ENCODE results near the gene LRMDA. TPM values are rescaled to one million over a fixed set of nuclear protein-coding genes. Genes with fewer than 3 reads are reported as not detected.

LRMDA gene
- polyA plus RNA-seq, 1 donor (not counting 4 experiments of a cell fraction or from before 2014, with no cell fraction given), result not detected

DNA sequence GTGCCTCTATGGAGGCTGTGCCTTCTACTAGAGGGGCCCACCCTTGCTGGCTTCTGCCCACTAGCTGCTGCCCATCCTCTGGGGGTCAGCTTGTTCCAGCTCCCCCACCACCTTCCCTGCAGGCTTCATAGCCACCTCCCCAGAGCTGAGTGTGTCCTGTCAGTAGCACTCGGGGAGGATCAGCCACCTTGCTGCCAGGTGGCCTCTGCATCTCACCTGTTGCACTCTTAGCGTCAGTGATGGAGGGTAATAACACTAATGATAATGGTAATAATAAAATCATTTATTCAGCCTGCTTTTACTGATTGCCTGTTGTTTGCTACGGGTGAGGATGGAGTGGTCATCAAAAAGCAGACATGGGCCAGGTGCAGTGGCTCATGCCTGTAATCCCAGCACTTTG is 377.6 kb downstream of the LRMDA start:
- H3K4me1 ChIP-seq (ENCODE audit: control insufficient read depth, extremely low read depth, insufficient read depth, low read length), result no peaks in the 10 kb centered on the region
- H3K9ac ChIP-seq (ENCODE audit: control insufficient read depth, extremely low read depth, insufficient read depth, low read length), result no peak overlapping the region
- H4K20me1 ChIP-seq (ENCODE audit: control insufficient read depth, extremely low read depth, insufficient read depth, low read length), result no peaks in the 10 kb centered on the region
- no peaks in the 10 kb centered on the region for H3K36me3 ChIP-seq (ENCODE audit: control insufficient read depth in 2 of 2, extremely low read depth in 1 of 2, insufficient read depth in 2 of 2, low read length in 2 of 2)
- H3K79me2 ChIP-seq (ENCODE audit: control insufficient read depth, insufficient read depth, low read length), result no peaks in the 10 kb centered on the region
- no peak overlapping the region for H2AFZ ChIP-seq (ENCODE audit: control insufficient read depth, low read length)
- no peaks in the 10 kb centered on the region for H3K9me3 ChIP-seq (ENCODE audit: control insufficient read depth, low read depth, low read length)
- no peaks in the 10 kb centered on the region for H3K9me1 ChIP-seq (ENCODE audit: control insufficient read depth, extremely low read depth, insufficient read depth, low read length)
- H3K4me3 ChIP-seq (ENCODE audit: control insufficient read depth in 2 of 3, extremely low read depth in 1 of 3, insufficient read depth in 2 of 3, low read depth in 1 of 3, low read length in 3 of 3), result no peak overlapping the region
- no peak for FAIRE-seq
- no peak overlapping the region for H3K4me2 ChIP-seq (ENCODE audit: control insufficient read depth, extremely low read depth, insufficient read depth, low read depth, low read length)
- H3K27me3 ChIP-seq (ENCODE audit: control insufficient read depth, extremely low read depth, insufficient read depth, low read length), result no peaks in the 10 kb centered on the region
- DNase-seq (ENCODE audit: low read depth, low spot score), result no peak
- H3K27ac ChIP-seq (ENCODE audit: control insufficient read depth, insufficient read depth, low read length), result no peak overlapping the region
- TF ChIP-seq CTCF (optimal IDR thresholded peaks at IDR 0.05 in 1 of 3, IDR thresholded peaks at IDR 0.05 in 1 of 3, conservative IDR thresholded peaks at IDR 0.05 in 1 of 3; ENCODE audit: extremely low read depth in 1 of 3, insufficient read depth in 2 of 3, low read length in 3 of 3) (no peak), EZH2 (IDR thresholded peaks at IDR 0.05; ENCODE audit: low read length) (no peak)
- dilution Hi-C loops (cut with MboI; ENCODE audit: extremely low pct_ligation_motif_present, low sequenced_read_pairs), result no loop called here

DNA sequence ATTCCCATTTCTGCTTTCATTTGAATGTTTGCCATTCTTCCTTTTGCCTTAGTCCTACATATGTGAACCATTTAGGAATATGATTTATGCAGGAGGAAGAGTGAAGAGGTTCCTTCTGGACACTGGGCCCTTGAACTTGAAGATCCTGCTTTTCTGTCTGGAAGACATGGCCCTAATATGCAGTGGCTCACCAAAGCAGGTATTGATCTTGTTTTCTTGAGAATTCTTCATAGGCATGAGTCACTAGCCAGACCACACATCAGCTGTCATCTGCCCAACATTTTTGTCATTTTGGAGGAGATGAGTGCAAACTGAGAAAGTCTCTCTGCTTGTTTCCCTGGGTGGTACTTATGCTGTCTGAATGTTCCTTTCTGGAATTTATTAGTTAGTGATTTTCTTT is 382.6 kb downstream of the LRMDA start:
- dilution Hi-C loops (cut with MboI; ENCODE audit: extremely low pct_ligation_motif_present, low sequenced_read_pairs), result no loop called here
- FAIRE-seq, result no peak
- no peaks in the 10 kb centered on the region for H3K27me3 ChIP-seq (ENCODE audit: control insufficient read depth, extremely low read depth, insufficient read depth, low read length)

More for the DNA sequence above, 382.6 kb downstream of the LRMDA start:
- TF ChIP-seq CTCF (optimal IDR thresholded peaks at IDR 0.05 in 1 of 3, IDR thresholded peaks at IDR 0.05 in 1 of 3, conservative IDR thresholded peaks at IDR 0.05 in 1 of 3; ENCODE audit: extremely low read depth in 1 of 3, insufficient read depth in 2 of 3, low read length in 3 of 3), result no peak
- TF ChIP-seq EZH2 (IDR thresholded peaks at IDR 0.05; ENCODE audit: low read length), result no peak
- no peak for DNase-seq (ENCODE audit: low read depth, low spot score)
- Histone ChIP-seq H3K9me3 (ENCODE audit: control insufficient read depth, low read depth, low read length) (no peaks in the 10 kb centered on the region), H3K9ac (ENCODE audit: control insufficient read depth, extremely low read depth, insufficient read depth, low read length) (no peak overlapping the region), H3K79me2 (ENCODE audit: control insufficient read depth, insufficient read depth, low read length) (no peaks in the 10 kb centered on the region), H4K20me1 (ENCODE audit: control insufficient read depth, extremely low read depth, insufficient read depth, low read length) (no peaks in the 10 kb centered on the region), H3K4me1 (ENCODE audit: control insufficient read depth, extremely low read depth, insufficient read depth, low read length) (no peaks in the 10 kb centered on the region), H3K4me3 (ENCODE audit: control insufficient read depth in 2 of 3, extremely low read depth in 1 of 3, insufficient read depth in 2 of 3, low read depth in 1 of 3, low read length in 3 of 3) (no peak overlapping the region), H3K36me3 (ENCODE audit: control insufficient read depth in 2 of 2, extremely low read depth in 1 of 2, insufficient read depth in 2 of 2, low read length in 2 of 2) (no peaks in the 10 kb centered on the region), H3K4me2 (ENCODE audit: control insufficient read depth, extremely low read depth, insufficient read depth, low read depth, low read length) (no peak overlapping the region), H3K9me1 (ENCODE audit: control insufficient read depth, extremely low read depth, insufficient read depth, low read length) (no peaks in the 10 kb centered on the region), H3K27ac (ENCODE audit: control insufficient read depth, insufficient read depth, low read length) (no peak overlapping the region), H2AFZ (ENCODE audit: control insufficient read depth, low read length) (no peak overlapping the region)

All from keratinocyte (primary cell).